IMR-90 (cell line): ENCODE results near the gene RAD51B. TPM values are rescaled to one million over a fixed set of nuclear protein-coding genes. Genes with fewer than 3 reads are reported as not detected.

Source experiments
- ATAC-seq: fragments of 200-7000 bp; cut with Tn5 transposase; 2 replicates; pipeline ENCODE4 v1.9.1; 2020; ENCODE audit warnings: low read depth, mild to moderate bottlenecking, moderate library complexity
- BruUV-seq: library from RNA; stranded (reverse); fragments of 400-500 nt; replicated peaks from 2 replicates; lab custom pipeline; 2021; lab: Mats Ljungman, UMichigan
- CTCF ChIA-PET: fragments of 300-600 bp; formaldehyde crosslinking; extraction: SDS; loops from one replicate; lab custom pipeline; 2021; ENCODE audit warnings: antibody characterized with exemption; lab: Yijun Ruan, JAX
- POLR2A ChIA-PET: fragments of 300-600 bp; sonication (Branson Sonifier 250); formaldehyde crosslinking; loops from one replicate; lab custom pipeline; 2022; ENCODE audit warnings: antibody characterized with exemption; ENCODE audit not compliant: unreplicated experiment; lab: Charles Lee
- DNase-seq: peaks from one replicate; pipeline ENCODE4 v3.0.0; 2013
- H2AFZ ChIP-seq: replicated peaks from 2 replicates; pipeline ENCODE3; 2013; ENCODE audit warnings: low read length, mild to moderate bottlenecking; ENCODE audit not compliant: poor library complexity
- H2AK5ac ChIP-seq: 2 replicates; pipeline ENCODE4 v1.6.1; 2013; ENCODE audit warnings: low read depth, low read length, inconsistent platforms
- H2AK9ac ChIP-seq: replicated peaks from 2 replicates; pipeline ENCODE3; 2013; ENCODE audit warnings: mild to moderate bottlenecking, low read depth, low read length, moderate library complexity; ENCODE audit not compliant: poor library complexity
- H2BK120ac ChIP-seq: 2 replicates; pipeline ENCODE4 v1.6.1; 2013; ENCODE audit warnings: low read depth, low read length, inconsistent platforms
- H2BK15ac ChIP-seq: 3 replicates; pipeline ENCODE4 v1.6.1; 2013; ENCODE audit warnings: low read depth, low read length, inconsistent platforms
- H2BK20ac ChIP-seq: 2 replicates; pipeline ENCODE4 v1.6.1; 2013; ENCODE audit warnings: low read depth, mild to moderate bottlenecking, inconsistent platforms, low read length, moderate library complexity
- H2BK5ac ChIP-seq: 2 replicates; pipeline ENCODE4 v1.6.1; 2013; ENCODE audit warnings: mild to moderate bottlenecking, low read depth, low read length, inconsistent platforms; ENCODE audit not compliant: poor library complexity, severe bottlenecking
- H3K14ac ChIP-seq: replicated peaks from 2 replicates; pipeline ENCODE4 v1.6.1; 2013; ENCODE audit warnings: low read depth, low read length, inconsistent platforms
- H3K18ac ChIP-seq: 2 replicates; pipeline ENCODE4 v1.6.1; 2013; ENCODE audit warnings: low read depth, low read length, control low read depth
- H3K23ac ChIP-seq: 2 replicates; pipeline ENCODE4 v1.6.1; 2013; ENCODE audit warnings: low read depth, low read length, inconsistent platforms
- H3K27ac ChIP-seq: 2 replicates; pipeline ENCODE4 v1.5.1; 2013; ENCODE audit warnings: mild to moderate bottlenecking, control low read depth, low read length; ENCODE audit not compliant: insufficient read depth
- H3K27me3 ChIP-seq: 2 replicates; pipeline ENCODE4 v1.6.1; 2013; ENCODE audit warnings: low read length; ENCODE audit not compliant: control insufficient read depth, insufficient read depth
- H3K36me3 ChIP-seq: 2 replicates; pipeline ENCODE4 v1.6.1; 2013; ENCODE audit warnings: low read length, mixed read lengths; ENCODE audit not compliant: control insufficient read depth, insufficient read depth
- H3K4ac ChIP-seq: 2 replicates; pipeline ENCODE4 v1.6.1; 2013; ENCODE audit warnings: low read depth, low read length, inconsistent platforms
- H3K4me1 ChIP-seq: 2 replicates; pipeline ENCODE4 v1.6.1; 2013; ENCODE audit warnings: low read length, mixed read lengths; ENCODE audit not compliant: control insufficient read depth, insufficient read depth
- H3K4me2 ChIP-seq: 2 replicates; pipeline ENCODE4 v1.6.1; 2013; ENCODE audit warnings: low read depth, mild to moderate bottlenecking, control low read depth, low read length, moderate library complexity
- H3K4me3 ChIP-seq: 2 replicates; pipeline ENCODE4 v1.5.1; 2013; ENCODE audit warnings: low read depth, mild to moderate bottlenecking, control low read depth, low read length, moderate library complexity; ENCODE audit not compliant: insufficient read depth
- H3K56ac ChIP-seq: 2 replicates; pipeline ENCODE4 v1.6.1; 2013; ENCODE audit warnings: low read length, inconsistent platforms; ENCODE audit not compliant: insufficient read depth; ENCODE audit errors: extremely low read depth
- H3K79me1 ChIP-seq, 2 experiments: 2 replicates each; pipeline ENCODE4 v1.6.1; 2013; ENCODE audit warnings: low read length in 2 of 2, inconsistent platforms in 1 of 2, low read depth in 1 of 2
- H3K9ac ChIP-seq: 2 replicates; pipeline ENCODE4 v1.6.1; 2013; ENCODE audit warnings: low read depth, low read length, control low read depth
- H3K9me1 ChIP-seq: 2 replicates; pipeline ENCODE4 v1.6.1; 2013; ENCODE audit warnings: low read length, inconsistent platforms; ENCODE audit not compliant: insufficient read depth
- H3K9me3 ChIP-seq: 2 replicates; pipeline ENCODE4 v1.6.1; 2013; ENCODE audit warnings: low read length; ENCODE audit not compliant: control insufficient read depth, insufficient read depth
- H4K20me1 ChIP-seq: 2 replicates; pipeline ENCODE4 v1.6.1; 2013; ENCODE audit warnings: low read length, inconsistent platforms; ENCODE audit not compliant: insufficient read depth
- H4K5ac ChIP-seq: 2 replicates; pipeline ENCODE4 v1.6.1; 2013; ENCODE audit warnings: mild to moderate bottlenecking, low read depth, low read length, control low read depth
- H4K8ac ChIP-seq, 2 experiments: 2 replicates each; pipeline ENCODE4 v1.6.1; 2013; ENCODE audit warnings: low read depth in 2 of 2, low read length in 2 of 2, control low read depth in 1 of 2, inconsistent platforms in 1 of 2
- H4K91ac ChIP-seq: 2 replicates; pipeline ENCODE4 v1.6.1; 2013; ENCODE audit warnings: low read depth, low read length, inconsistent platforms; ENCODE audit not compliant: insufficient read depth
- CHD1 ChIP-seq: IDR thresholded peaks from 2 replicates; pipeline ENCODE4 v1.6.1; 2012; ENCODE audit warnings: low read depth, low read length, improper control_type of control experiment
- MAZ ChIP-seq: IDR thresholded peaks from 2 replicates; pipeline ENCODE4 v1.6.1; 2012; ENCODE audit warnings: low read depth, mild to moderate bottlenecking, low read length, improper control_type of control experiment, moderate library complexity, borderline replicate concordance
- MXI1 ChIP-seq: IDR thresholded peaks from 2 replicates; pipeline ENCODE4 v1.6.1; 2012; ENCODE audit warnings: low read depth, mild to moderate bottlenecking, low read length, moderate library complexity, borderline replicate concordance
- RAD21 ChIP-seq: IDR thresholded peaks from 2 replicates; pipeline ENCODE4 v1.6.1; 2012; ENCODE audit warnings: low read length, improper control_type of control experiment
- SMC3 ChIP-seq: fragments of 150-350 bp; IDR thresholded peaks from 2 replicates; pipeline ENCODE4 v1.6.1; 2016; ENCODE audit warnings: low read depth, mild to moderate bottlenecking, antibody characterized with exemption, low read length, moderate library complexity
- WGBS, 2 experiments: methylation state at CpG; one replicate each; pipeline versions ENCODE4 v1.1.5 to v1.1.7; 2013; ENCODE audit warnings: missing lambda C conversion rate in 2 of 2; ENCODE audit not compliant: insufficient read length in 1 of 2; ENCODE audit errors: extremely low coverage in 2 of 2; 5-methylcytosine and 5-hydroxymethylcytosine counted together
- dilution Hi-C: fragments of 300-500 bp; cut with HindIII; formaldehyde crosslinking; loops from one replicate; pipeline ENCODE4 v1.14.3; 2018; ENCODE audit warnings: low sequenced_read_pairs; ENCODE audit not compliant: unreplicated experiment
- in situ Hi-C: fragments of 300-500 bp; cut with MboI; formaldehyde crosslinking; loops from 3 replicates; pipeline ENCODE4 v1.14.3; 2019; ENCODE audit warnings: low sequenced_read_pairs, inconsistent platforms, mixed read lengths
- intact Hi-C: fragments of 100-400 bp; cut with micrococcal nuclease; formaldehyde crosslinking; loops from 2 replicates; pipeline ENCODE4 v1.10.0; 2022
- polyA plus RNA-seq, 3 experiments: library from polyadenylated mRNA; depleted of rRNA; stranded (reverse); fragments of >200 nt; gene quantifications; 2 replicates each; pipeline ENCODE4 v1.2.3, GENCODE V29; 2012; ENCODE audit warnings: low replicate concordance in 1 of 3
- total RNA-seq: library from RNA; depleted of rRNA; stranded (reverse); fragments of >200 nt; gene quantifications from 2 replicates; pipeline ENCODE4 v1.2.3, GENCODE V29; 2012

Gene RAD51B
- total and polyA plus RNA-seq, 2 of the 4 experiments (the other 2 are of a cell fraction) = 5.1 to 18.8 TPM

- no peak for ATAC-seq
- Histone ChIP-seq H3K79me1 (no peaks in the 10 kb centered on the region), H2BK15ac (no peak overlapping the region), H2BK20ac (no peak overlapping the region), H3K27me3 (no peaks in the 10 kb centered on the region), H3K23ac (no peak overlapping the region), H3K9me1 (no peaks in the 10 kb centered on the region), H3K27ac (no peak overlapping the region), H4K91ac (no peak overlapping the region), H3K4me2 (no peak overlapping the region), H3K4me3 (no peak overlapping the region), H3K14ac (no peak overlapping the region), H3K18ac (no peak overlapping the region), H4K20me1 (no peaks in the 10 kb centered on the region), H3K56ac (no peak overlapping the region), H3K4me1 (no peaks in the 10 kb centered on the region; the same call in 1 of the 2 replicates), H2AFZ (no peak overlapping the region), H3K36me3 (no peaks in the 10 kb centered on the region), H2BK120ac (no peak overlapping the region), H4K8ac (no peak overlapping the region), H3K4ac (no peak overlapping the region), H3K9me3 (no peaks in the 10 kb centered on the region), H2AK9ac (no peak overlapping the region), H3K9ac (no peak overlapping the region), H2BK5ac (no peak overlapping the region), H4K5ac (no peak overlapping the region), H2AK5ac (no peak overlapping the region)
- CTCF ChIA-PET = no interaction called here
- BruUV-seq = no TSS peak
- no CpG with 5 or more reads among the region's 2 CpGs for WGBS, 2 experiments
- intact Hi-C loops (no loop called here), in situ Hi-C loops (no loop called here), dilution Hi-C loops (no loop called here)
- DNase-seq = peak; percentile 28
- TF ChIP-seq MAZ (no peak), MXI1 (no peak), CHD1 (no peak), RAD21 (no peak), SMC3 (no peak)
- POLR2A ChIA-PET = no interaction called here
Observed at GRCh38 chr14:67911562-67911961, 92.0 kb downstream of the RAD51B start.
